ENCODE results near the gene HES1.
"Not testable (repeated sequence)": the region's sequence is repeated elsewhere in the genome, so short reads cannot be mapped to it uniquely, and the experiment has no call there.

The HES1 gene

GRCh38 chr3:194128202-194128918, 7.6 kb upstream of the HES1 start:
- no peak for DNase-seq (ENCODE audit: low read depth)

- not testable (repeated sequence) for DNase-seq (ENCODE audit: low read depth)
Observed at GRCh38 chr3:194128919-194129295, 7.0 kb upstream of the HES1 start.

GRCh38 chr3:194129581-194130133, 6.3 kb upstream of the HES1 start:
- DNase-seq (ENCODE audit: low read depth): no peak

- DNase-seq (ENCODE audit: low read depth): no peak
Observed at GRCh38 chr3:194130188-194130587, 5.8 kb upstream of the HES1 start.

GRCh38 chr3:194130807-194131589, 5.0 kb upstream of the HES1 start:
- no peak for DNase-seq (ENCODE audit: low read depth)

- no peak for DNase-seq (ENCODE audit: low read depth)
Observed at GRCh38 chr3:194132465-194133286, 3.3 kb upstream of the HES1 start.

GRCh38 chr3:194133661-194134230, 2.2 kb upstream of the HES1 start:
- peak; percentile 1 for DNase-seq (ENCODE audit: low read depth)

GRCh38 chr3:194134231-194134756, 1.7 kb upstream of the HES1 start:
- peak; percentile 22 for DNase-seq (ENCODE audit: low read depth)

- DNase-seq (ENCODE audit: low read depth): peak; percentile 67
Observed at GRCh38 chr3:194134757-194135515, 1.0 kb upstream of the HES1 start.

GRCh38 chr3:194135516-194135805, 487 bp upstream of the HES1 start:
- DNase-seq (ENCODE audit: low read depth): no peak

GRCh38 chr3:194136519-194137007, 615 bp downstream of the HES1 start:
- no peak for DNase-seq (ENCODE audit: low read depth)

- DNase-seq (ENCODE audit: low read depth): peak; percentile 12
Observed at GRCh38 chr3:194137008-194137505, 1.1 kb downstream of the HES1 start.

GRCh38 chr3:194137506-194138474, 1.8 kb downstream of the HES1 start:
- DNase-seq (ENCODE audit: low read depth): peak; percentile 6

GRCh38 chr3:194138732-194139070, 2.8 kb downstream of the HES1 start:
- DNase-seq (ENCODE audit: low read depth): no peak

- no peak for DNase-seq (ENCODE audit: low read depth)
Observed at GRCh38 chr3:194139071-194139813, 3.3 kb downstream of the HES1 start.

GRCh38 chr3:194139814-194140391, 4.0 kb downstream of the HES1 start:
- no peak for DNase-seq (ENCODE audit: low read depth)

- DNase-seq (ENCODE audit: low read depth): no peak
Observed at GRCh38 chr3:194140520-194141414, 4.8 kb downstream of the HES1 start.

All from activated gamma-delta T cell treated with anti-CD3 and anti-CD28 coated beads, Interleukin-2, amount 50 U/mL, for 16 hours (primary cell).